ENCODE measurements around the gene ENDOG.

DNA sequence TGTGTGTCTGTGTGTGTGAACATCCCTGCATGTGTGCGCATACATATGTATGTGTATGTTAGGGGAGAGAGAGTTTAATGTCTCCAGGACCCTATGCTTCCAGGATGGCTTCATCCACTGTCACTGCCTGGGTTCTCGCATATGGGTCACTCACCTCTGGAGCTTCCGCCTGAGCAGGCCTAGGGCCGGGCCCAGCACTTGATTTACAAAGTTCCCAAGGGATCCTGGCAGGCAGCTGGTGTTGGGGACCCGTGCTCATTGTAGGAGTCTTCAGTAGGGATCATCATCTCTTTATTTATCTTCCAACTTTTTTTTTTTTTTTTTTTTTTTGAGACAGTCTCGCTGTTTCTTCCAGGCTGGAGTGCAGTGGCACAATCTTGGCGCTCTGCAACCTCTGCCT, 18.2 kb upstream of the ENDOG start:
- TF ChIP-seq, protein P1, sequence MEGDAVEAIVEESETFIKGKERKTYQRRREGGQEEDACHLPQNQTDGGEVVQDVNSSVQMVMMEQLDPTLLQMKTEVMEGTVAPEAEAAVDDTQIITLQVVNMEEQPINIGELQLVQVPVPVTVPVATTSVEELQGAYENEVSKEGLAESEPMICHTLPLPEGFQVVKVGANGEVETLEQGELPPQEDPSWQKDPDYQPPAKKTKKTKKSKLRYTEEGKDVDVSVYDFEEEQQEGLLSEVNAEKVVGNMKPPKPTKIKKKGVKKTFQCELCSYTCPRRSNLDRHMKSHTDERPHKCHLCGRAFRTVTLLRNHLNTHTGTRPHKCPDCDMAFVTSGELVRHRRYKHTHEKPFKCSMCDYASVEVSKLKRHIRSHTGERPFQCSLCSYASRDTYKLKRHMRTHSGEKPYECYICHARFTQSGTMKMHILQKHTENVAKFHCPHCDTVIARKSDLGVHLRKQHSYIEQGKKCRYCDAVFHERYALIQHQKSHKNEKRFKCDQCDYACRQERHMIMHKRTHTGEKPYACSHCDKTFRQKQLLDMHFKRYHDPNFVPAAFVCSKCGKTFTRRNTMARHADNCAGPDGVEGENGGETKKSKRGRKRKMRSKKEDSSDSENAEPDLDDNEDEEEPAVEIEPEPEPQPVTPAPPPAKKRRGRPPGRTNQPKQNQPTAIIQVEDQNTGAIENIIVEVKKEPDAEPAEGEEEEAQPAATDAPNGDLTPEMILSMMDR (IDR thresholded peaks at IDR 0.05), result no peak
- no peak for TF ChIP-seq POLR2A (IDR thresholded peaks at IDR 0.05)

Measured in Peyer's patch (tissue), 4 donors.